ENCODE data around the gene SELENOS.

Gene SELENOS

GRCh38 chr15:101276501-101277037 lies 716 bp downstream of the SELENOS start:
- no peak for DNase-seq (ENCODE audit: low read depth)

- no peak for DNase-seq (ENCODE audit: low read depth)
These were observed 2.3 kb downstream of the SELENOS start for GRCh38 chr15:101275018-101275417.

GRCh38 chr15:101273534-101273933 lies 3.8 kb downstream of the SELENOS start:
- DNase-seq (ENCODE audit: low read depth): no peak

GRCh38 chr15:101272584-101272983 lies 4.7 kb downstream of the SELENOS start:
- DNase-seq (ENCODE audit: low read depth): no peak

- no peak for DNase-seq (ENCODE audit: low read depth)
These were observed 7.6 kb downstream of the SELENOS start for GRCh38 chr15:101269479-101270223.

- DNase-seq (ENCODE audit: low read depth): no peak
These were observed 9.8 kb downstream of the SELENOS start for GRCh38 chr15:101267320-101268104.

GRCh38 chr15:101266787-101267186 lies 10.5 kb downstream of the SELENOS start:
- no peak for DNase-seq (ENCODE audit: low read depth)

GRCh38 chr15:101266034-101266433 lies 11.3 kb downstream of the SELENOS start:
- DNase-seq (ENCODE audit: low read depth): no peak

GRCh38 chr15:101264911-101265641 lies 12.2 kb downstream of the SELENOS start:
- DNase-seq (ENCODE audit: low read depth): no peak

- DNase-seq (ENCODE audit: low read depth): no peak
These were observed 13.3 kb downstream of the SELENOS start for GRCh38 chr15:101264011-101264410.

GRCh38 chr15:101262551-101262950 lies 14.7 kb downstream of the SELENOS start:
- no peak for DNase-seq (ENCODE audit: low read depth)

- peak; percentile 79 for DNase-seq (ENCODE audit: low read depth)
These were observed 18.8 kb downstream of the SELENOS start for GRCh38 chr15:101258238-101259144.

GRCh38 chr15:101256757-101257156 lies 20.5 kb downstream of the SELENOS start:
- no peak for DNase-seq (ENCODE audit: low read depth)

GRCh38 chr15:101255615-101256241 lies 21.6 kb downstream of the SELENOS start:
- no peak for DNase-seq (ENCODE audit: low read depth)

- no peak for DNase-seq (ENCODE audit: low read depth)
These were observed 22.3 kb downstream of the SELENOS start for GRCh38 chr15:101255051-101255395.

GRCh38 chr15:101254157-101255050 lies 22.9 kb downstream of the SELENOS start:
- DNase-seq (ENCODE audit: low read depth): no peak

GRCh38 chr15:101252836-101253235 lies 24.4 kb downstream of the SELENOS start:
- no peak for DNase-seq (ENCODE audit: low read depth)

- peak; percentile 81 for DNase-seq (ENCODE audit: low read depth)
These were observed 25.2 kb downstream of the SELENOS start, which contains the start of gene CHSY1 for GRCh38 chr15:101251830-101252820. TSS of gene CHSY1 (minus strand) at chr15:101252048. CDS start at chr15:101251456, 592 bp downstream.
